Stomach (tissue), 4 donors: Measurements from ENCODE around the gene ALDH1A2.

Source experiments
- EP300 ChIP-seq: sonication (generic); formaldehyde crosslinking; IDR thresholded peaks from one replicate; pipeline ENCODE4 v1.6.1; 2017; ENCODE audit warnings: antibody characterized with exemption
- POLR2A ChIP-seq, 4 donors: fragments of 450-650 bp; IDR thresholded peaks; one replicate each; pipeline ENCODE4 v1.6.1; 2016; ENCODE audit warnings: antibody characterized with exemption in 4 of 4, control low read depth in 2 of 4, mild to moderate bottlenecking in 1 of 4, moderate library complexity in 1 of 4
- POLR2AphosphoS5 ChIP-seq, 3 donors: sonication (generic); formaldehyde crosslinking; IDR thresholded peaks; one replicate each; pipeline ENCODE4 v1.6.1; 2016; ENCODE audit warnings: antibody characterized with exemption in 3 of 3
- TF ChIP-seq, protein P1 (sequence below), 7 experiments: fragments of 450-650 bp in 4 of 7; fragments of 200-600 bp in 3 of 7; sonication (generic) in 3 of 7; IDR thresholded peaks; one replicate each; pipeline ENCODE4 v1.5.1; 2016 to 2019; ENCODE audit warnings: antibody characterized with exemption in 7 of 7, control low read depth in 2 of 7, mild to moderate bottlenecking in 1 of 7

DNA sequence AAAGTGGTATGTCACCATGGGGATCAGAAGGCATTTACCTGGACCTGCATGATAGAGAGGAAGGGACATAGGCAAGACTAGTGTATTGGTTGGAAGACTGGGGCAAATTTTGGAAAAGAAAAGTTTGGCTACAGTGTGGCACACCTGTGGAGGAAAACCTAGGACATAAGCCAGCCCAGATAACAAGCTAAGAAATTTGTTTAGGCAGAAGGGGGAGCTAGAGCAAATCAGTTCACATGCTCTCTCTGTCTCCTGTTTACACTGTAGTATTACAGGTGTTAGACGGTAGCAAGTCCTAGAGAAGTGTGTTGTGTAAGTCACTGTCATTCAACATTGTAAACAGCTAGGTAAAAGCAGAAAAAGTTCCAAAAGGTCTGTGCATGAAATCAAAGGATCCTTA, 11.9 kb upstream of the ALDH1A2 start:
- TF ChIP-seq, protein P1, sequence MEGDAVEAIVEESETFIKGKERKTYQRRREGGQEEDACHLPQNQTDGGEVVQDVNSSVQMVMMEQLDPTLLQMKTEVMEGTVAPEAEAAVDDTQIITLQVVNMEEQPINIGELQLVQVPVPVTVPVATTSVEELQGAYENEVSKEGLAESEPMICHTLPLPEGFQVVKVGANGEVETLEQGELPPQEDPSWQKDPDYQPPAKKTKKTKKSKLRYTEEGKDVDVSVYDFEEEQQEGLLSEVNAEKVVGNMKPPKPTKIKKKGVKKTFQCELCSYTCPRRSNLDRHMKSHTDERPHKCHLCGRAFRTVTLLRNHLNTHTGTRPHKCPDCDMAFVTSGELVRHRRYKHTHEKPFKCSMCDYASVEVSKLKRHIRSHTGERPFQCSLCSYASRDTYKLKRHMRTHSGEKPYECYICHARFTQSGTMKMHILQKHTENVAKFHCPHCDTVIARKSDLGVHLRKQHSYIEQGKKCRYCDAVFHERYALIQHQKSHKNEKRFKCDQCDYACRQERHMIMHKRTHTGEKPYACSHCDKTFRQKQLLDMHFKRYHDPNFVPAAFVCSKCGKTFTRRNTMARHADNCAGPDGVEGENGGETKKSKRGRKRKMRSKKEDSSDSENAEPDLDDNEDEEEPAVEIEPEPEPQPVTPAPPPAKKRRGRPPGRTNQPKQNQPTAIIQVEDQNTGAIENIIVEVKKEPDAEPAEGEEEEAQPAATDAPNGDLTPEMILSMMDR (IDR thresholded peaks at IDR 0.05) = peak in 2 of 7 experiments; percentile 12 to 37
- no peak for TF ChIP-seq EP300
- no peak for TF ChIP-seq POLR2A (IDR thresholded peaks at IDR 0.05)
- no peak for TF ChIP-seq POLR2AphosphoS5 (IDR thresholded peaks at IDR 0.05)
